ENCODE results near the gene SYT2.

Gene SYT2

GRCh38 chr1:202703191-202703590, 7.1 kb downstream of the SYT2 start:
- no peak for DNase-seq

- DNase-seq: no peak
Measured at GRCh38 chr1:202702088-202702487, 8.2 kb downstream of the SYT2 start.

GRCh38 chr1:202701200-202701599, 9.1 kb downstream of the SYT2 start:
- no peak for DNase-seq

- DNase-seq: no peak
Measured at GRCh38 chr1:202700061-202700460, 10.2 kb downstream of the SYT2 start.

- no peak for DNase-seq
Measured at GRCh38 chr1:202698276-202698675, 12.0 kb downstream of the SYT2 start.

GRCh38 chr1:202697038-202697437, 13.2 kb downstream of the SYT2 start:
- no peak for DNase-seq

- DNase-seq: no peak
Measured at GRCh38 chr1:202694314-202694713, 15.9 kb downstream of the SYT2 start.

GRCh38 chr1:202692959-202693555, 17.2 kb downstream of the SYT2 start:
- peak; percentile 61 for DNase-seq

- no peak for DNase-seq
Measured at GRCh38 chr1:202691816-202692215, 18.4 kb downstream of the SYT2 start.

GRCh38 chr1:202689493-202690342, 20.5 kb downstream of the SYT2 start:
- no peak for DNase-seq

GRCh38 chr1:202689082-202689481, 21.2 kb downstream of the SYT2 start:
- DNase-seq: no peak

- DNase-seq: no peak
Measured at GRCh38 chr1:202688401-202688800, 21.9 kb downstream of the SYT2 start.

GRCh38 chr1:202687798-202688197, 22.5 kb downstream of the SYT2 start:
- DNase-seq: no peak

GRCh38 chr1:202687370-202687769, 22.9 kb downstream of the SYT2 start:
- no peak for DNase-seq

GRCh38 chr1:202685641-202686040, 24.6 kb downstream of the SYT2 start:
- no peak for DNase-seq

GRCh38 chr1:202684716-202685115, 25.5 kb downstream of the SYT2 start:
- no peak for DNase-seq

GRCh38 chr1:202683029-202683428, 27.2 kb downstream of the SYT2 start:
- DNase-seq: no peak

GRCh38 chr1:202682477-202682876, 27.8 kb downstream of the SYT2 start:
- DNase-seq: no peak

- no peak for DNase-seq
Measured at GRCh38 chr1:202681736-202682420, 28.4 kb downstream of the SYT2 start.

- no peak for DNase-seq
Measured at GRCh38 chr1:202680586-202681352, 29.5 kb downstream of the SYT2 start.

- DNase-seq: no peak
Measured at GRCh38 chr1:202679406-202680177, 30.7 kb downstream of the SYT2 start.

GRCh38 chr1:202677433-202677832, 32.8 kb downstream of the SYT2 start:
- no peak for DNase-seq

Data from T-helper 9 cell (primary cell).